Measurements from ENCODE around the gene RBBP4. TPM values are rescaled to one million over a fixed set of nuclear protein-coding genes. Genes with fewer than 3 reads are reported as not detected.

The RBBP4 gene
- total and polyA plus RNA-seq, 2 of the 8 experiments (the other 6 are each of a cell fraction or from before 2014, with no cell fraction given) = 147 to 397 TPM

- TF ChIP-seq CHD7 (IDR thresholded peaks at IDR 0.05; ENCODE audit: insufficient replicate concordance, low read length) (no peak), RFX5 (IDR thresholded peaks at IDR 0.05; ENCODE audit: borderline replicate concordance, low read depth, low read length) (no peak), CHD1 (IDR thresholded peaks at IDR 0.05; ENCODE audit: low read depth, low read length) (no peak), KDM1A (IDR thresholded peaks at IDR 0.05; ENCODE audit: borderline replicate concordance, low read length) (no peak), KDM5A (IDR thresholded peaks at IDR 0.05; ENCODE audit: low read length) (no peak), ATF2 (IDR thresholded peaks at IDR 0.05; ENCODE audit: low read length) (no peak), E2F6 (IDR thresholded peaks at IDR 0.05) (no peak), SIX5 (IDR thresholded peaks at IDR 0.05; ENCODE audit: low read depth, low read length) (no peak), RBBP5 (IDR thresholded peaks at IDR 0.05; ENCODE audit: borderline replicate concordance, low read depth, low read length) (no peak)
Observed at GRCh38 chr1:32719681-32720275, 68.8 kb downstream of the RBBP4 start (continued).
